GM12872 (cell line): ENCODE results near the gene CD36.

Source experiments
- TF ChIP-seq, protein P1 (sequence below): IDR thresholded peaks from 3 replicates; pipeline ENCODE4 v1.5.1; 2011; ENCODE audit warnings: low read depth, mild to moderate bottlenecking, low read length, moderate library complexity; ENCODE audit not compliant: insufficient read depth

The CD36 gene

DNA sequence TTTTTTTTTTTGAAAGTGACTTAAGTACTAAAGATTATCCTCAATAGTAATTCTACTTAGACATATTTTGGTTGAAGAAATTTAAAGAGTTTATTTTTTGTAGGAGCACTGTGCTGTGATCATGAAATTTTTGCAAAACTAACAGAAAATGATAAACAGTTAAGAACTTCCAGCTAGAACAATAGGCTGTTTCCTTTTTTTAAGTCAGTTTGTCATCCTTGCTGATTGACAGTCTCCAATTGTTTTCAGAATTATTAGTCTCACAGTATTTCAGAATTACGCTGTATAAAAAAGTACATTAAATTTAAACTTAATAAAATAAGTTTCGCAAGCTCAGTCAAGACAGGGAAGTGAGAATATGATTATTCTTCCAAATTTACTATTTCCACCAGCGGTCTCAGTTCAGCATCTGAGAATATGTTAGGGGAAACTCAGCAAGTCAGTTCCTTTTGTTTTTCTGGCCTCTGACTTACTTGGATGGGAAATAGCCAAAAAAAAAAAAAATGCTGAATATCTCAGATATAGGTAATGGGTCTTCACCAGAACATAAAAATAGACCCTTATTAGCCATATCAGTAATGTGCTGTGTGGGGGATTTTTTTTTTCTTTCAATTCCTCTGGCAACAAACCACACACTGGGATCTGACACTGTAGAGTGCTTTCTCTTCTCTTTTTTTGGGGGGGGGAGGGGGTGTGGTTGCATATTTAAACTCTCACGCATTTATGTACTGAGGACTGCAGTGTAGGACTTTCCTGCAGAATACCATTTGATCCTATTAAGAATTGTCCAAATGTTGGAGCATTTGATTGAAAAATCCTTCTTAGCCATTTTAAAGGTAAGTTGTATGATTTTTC is at the start of gene CD36:
TSS of gene CD36 (plus strand) at position 732 of the 855 bp plus-strand sequence. CDS start 8,099 bp downstream, outside the sequence.
- TF ChIP-seq, protein P1, sequence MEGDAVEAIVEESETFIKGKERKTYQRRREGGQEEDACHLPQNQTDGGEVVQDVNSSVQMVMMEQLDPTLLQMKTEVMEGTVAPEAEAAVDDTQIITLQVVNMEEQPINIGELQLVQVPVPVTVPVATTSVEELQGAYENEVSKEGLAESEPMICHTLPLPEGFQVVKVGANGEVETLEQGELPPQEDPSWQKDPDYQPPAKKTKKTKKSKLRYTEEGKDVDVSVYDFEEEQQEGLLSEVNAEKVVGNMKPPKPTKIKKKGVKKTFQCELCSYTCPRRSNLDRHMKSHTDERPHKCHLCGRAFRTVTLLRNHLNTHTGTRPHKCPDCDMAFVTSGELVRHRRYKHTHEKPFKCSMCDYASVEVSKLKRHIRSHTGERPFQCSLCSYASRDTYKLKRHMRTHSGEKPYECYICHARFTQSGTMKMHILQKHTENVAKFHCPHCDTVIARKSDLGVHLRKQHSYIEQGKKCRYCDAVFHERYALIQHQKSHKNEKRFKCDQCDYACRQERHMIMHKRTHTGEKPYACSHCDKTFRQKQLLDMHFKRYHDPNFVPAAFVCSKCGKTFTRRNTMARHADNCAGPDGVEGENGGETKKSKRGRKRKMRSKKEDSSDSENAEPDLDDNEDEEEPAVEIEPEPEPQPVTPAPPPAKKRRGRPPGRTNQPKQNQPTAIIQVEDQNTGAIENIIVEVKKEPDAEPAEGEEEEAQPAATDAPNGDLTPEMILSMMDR: no peak

DNA sequence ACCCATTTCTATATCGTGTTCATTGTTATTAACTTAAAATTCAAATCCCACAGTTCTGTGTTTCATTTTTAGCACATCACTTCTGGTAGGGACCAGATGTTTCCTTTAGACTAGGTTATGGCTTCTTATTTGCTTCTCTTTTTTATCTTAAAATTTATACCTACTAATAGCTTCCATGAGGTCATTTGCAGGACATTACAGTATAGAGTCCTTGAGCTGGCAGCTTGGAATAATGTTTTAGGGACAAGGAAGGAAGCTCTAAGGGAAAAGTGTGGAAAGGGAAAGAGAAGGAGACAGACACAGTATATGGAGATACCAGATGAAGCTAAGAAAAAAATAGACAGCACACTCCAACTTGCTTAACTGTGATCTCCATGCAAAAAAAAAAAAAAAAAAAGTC is 48.8 kb upstream of the CD36 start:
- TF ChIP-seq, protein P1: no peak

DNA sequence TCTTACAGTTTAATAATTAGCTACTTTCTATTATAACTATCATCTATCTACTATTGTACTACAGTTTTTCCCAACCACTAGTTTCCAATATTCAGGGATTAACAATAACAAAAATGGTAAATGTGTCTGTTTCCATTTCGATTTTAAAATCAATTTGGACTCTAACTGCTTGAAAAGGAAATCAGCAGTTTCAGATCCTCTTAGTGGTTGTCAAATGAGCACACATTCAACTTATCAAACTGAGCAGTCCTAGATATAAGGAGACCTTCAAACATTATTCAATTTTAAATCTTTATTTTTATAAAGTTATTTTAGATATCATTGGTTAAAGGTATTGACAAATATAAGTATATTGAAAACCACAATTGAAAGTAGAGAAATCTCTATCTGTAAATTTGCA is 46.8 kb upstream of the CD36 start:
- TF ChIP-seq, protein P1: no peak

DNA sequence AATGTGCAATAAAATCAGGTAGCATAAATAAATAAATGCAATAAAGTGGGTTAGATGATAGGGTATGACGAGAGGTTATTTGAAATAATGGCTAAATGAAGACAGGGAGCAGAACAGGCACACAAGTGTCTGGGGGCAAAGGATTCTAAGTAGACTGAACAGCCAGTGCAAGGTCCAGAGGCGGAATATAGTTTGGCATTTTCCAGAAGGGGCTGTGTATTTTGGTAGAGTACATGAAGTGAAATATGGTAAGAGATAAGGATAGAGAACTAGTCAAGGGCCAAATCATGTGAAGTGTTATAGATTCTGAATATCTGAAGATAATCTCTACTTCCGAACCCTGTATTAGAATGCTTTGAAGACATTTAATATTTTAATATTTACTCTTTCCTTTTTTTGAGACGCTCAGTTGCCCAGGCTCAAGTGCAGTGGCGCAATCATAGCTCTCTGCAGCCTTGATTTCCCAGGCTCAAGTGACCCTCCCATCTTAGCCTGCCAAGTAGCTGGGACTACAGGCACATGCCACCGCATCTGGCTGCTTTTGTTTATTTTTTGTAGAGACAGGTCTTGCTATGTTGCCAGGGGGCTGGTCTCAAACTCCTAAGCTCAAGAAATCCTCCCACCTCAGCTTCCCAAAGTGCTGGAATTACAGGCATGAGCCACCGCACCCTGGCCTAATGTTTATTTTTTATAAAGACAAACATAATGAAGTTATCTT is 44.4 kb upstream of the CD36 start:
- TF ChIP-seq, protein P1: no peak

DNA sequence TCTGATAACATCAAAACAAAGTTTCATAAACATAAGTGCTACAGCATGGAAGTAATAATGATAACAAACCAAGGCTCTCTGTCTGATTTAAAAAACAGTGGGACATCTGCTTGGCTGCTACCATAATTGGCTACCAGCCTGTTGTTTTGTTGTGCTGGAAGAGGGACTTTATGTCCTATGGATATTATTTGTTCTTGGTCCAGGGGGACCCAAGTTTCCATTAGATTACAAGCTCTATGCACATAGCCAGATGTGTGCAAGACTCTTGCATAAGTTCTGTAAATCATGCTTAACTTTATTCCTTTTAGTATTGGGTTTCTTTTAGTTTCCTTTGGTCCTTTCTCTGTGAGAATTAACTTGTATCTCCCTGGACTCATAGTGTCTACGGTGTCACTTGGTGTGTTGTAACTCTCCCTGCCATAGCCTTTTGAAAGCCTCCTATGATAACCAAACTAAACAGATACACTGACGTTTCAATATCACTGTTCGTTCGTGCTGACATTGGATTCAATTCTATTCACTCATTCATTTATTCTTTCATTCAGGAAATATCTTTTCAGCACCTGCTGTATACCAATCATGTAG is 41.4 kb upstream of the CD36 start:
- TF ChIP-seq, protein P1: no peak

DNA sequence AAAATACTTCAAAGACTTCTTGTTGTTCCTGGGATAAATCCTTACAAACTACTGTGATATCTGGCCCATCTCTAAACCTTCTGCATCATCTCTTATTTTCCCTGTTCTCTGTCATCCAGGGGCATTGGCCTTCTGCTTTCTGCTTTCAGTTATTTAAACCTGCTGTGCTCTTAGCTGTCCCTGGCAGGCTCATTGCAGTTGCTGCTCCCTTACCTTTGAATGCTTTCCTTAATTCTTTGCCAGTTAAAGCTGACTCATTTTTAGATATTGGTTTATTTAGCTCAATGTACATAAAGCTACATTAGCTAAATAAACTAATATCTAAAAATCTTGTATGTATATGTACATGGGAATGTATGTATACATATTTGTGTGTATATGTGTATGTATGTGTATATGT is 40.6 kb upstream of the CD36 start:
- TF ChIP-seq, protein P1: no peak

DNA sequence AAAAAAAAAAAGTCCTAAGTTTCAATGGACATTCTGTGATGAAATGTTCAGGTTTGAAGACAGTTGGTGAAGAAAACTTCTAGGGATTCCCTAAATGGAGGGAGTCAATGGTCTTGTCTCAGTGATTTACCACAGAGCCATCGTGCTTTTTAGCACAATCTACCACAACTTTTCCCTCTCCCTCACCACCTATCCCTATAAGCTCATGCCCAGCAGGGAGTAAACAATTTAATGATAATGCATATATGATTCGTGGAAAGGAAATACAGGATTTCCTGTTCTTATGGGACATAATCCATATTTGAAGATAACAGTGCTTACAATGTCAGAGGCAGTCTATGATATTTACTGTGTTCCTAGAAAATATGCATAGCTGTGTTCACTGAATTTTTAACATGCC is 38.4 kb upstream of the CD36 start:
- TF ChIP-seq, protein P1: no peak
